Stimulated activated CD4-positive, alpha-beta T cell treated with anti-CD3 and anti-CD28 coated beads, Interleukin-15, amount 100 ng/mL, for 24 hours (primary cell): ENCODE data around the gene CAMKK1.

Experiments
- DNase-seq: peaks from one replicate; pipeline ENCODE4 v3.0.0-alpha.2; 2020

Gene CAMKK1

GRCh38 chr17:3895354-3895753, 2.5 kb upstream of the CAMKK1 start:
- no peak for DNase-seq

DNA sequence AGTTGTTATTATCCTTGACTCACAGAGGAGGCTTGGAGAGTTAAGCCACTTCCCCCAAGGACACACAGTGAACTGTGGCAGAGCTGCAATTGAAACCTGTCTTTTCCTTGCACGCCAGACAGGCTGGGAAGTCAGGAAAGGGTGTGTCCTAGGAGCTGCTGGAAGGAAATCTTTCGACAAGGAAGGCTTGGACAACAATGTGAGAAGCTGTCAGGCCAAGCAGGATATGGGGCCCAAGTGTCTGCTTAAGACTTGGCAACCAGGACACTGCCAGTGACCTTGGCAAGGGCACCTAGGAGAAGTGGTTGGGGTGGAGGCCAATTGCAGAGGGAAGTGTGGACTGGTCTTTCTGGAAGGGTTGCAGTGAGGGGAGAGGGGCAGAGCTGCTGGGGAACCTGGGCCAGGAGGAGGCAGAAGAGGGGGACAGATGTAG, 2.1 kb upstream of the CAMKK1 start:
- DNase-seq: no peak

GRCh38 chr17:3894188-3894587, 1.3 kb upstream of the CAMKK1 start:
- no peak for DNase-seq

DNA sequence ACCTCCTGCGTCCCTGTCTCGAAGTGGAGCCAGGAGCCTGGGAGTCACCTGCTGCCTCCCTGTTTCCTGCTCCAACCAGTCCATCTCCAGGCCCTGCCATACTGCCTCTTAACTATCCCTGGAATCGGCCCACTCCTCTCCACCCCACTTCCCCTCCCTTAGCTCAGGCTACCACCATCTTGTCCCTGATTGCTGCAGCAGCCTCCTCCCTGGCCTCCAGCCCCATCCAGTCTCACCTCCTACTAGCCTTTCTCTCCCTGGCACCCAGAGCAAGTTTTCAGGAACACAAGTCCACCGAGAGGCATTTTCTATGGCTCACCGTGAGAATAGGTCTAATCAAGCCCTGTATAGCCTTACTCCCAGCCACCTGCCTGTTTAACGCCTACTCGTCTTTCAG, 865 bp upstream of the CAMKK1 start:
- DNase-seq: no peak

DNA sequence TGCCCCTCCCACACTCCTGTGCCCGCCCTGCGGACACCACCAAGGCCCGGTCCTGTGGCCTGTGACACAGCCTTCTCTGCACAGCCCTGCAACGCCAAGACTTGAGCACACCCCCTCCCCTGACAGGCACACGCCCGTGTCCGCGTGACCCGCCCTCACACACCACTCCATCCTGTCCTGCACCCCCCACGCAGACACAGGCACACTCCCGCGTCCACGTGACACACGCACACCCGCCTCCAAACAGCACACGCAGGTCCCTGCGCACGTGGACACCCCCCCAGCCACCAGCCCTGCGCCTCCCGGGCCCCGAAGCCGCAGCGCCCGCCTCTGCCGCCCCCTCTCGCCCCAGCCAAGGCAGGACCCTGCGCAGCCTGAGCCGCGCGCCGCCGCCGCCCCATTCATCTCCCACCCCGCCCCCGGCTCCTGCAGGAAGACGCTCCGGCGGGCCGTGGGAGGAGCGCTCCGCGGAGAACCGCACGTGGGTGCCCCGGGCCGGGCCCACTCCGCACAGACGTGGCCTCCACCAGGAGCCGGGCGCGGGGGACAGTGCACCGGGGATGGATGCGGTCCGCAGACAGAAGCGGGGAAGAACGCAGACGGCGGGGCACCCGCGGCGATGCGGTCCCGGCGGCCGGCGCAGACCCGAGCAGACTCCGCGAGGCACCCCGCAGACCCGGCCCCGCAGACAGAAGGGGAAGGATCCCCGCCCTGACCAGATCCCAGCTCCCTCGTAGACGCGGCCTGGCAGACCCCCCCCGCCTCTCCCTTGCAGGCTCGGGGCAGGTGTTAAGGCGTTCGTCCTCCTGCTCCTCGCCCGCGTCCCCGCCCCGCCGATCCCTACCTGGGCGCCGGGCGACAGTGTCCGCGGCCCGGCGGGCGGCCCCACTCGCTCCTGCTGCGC, 506 bp downstream of the CAMKK1 start:
- DNase-seq: peak; percentile 75

- DNase-seq: no peak
These were observed 1.2 kb downstream of the CAMKK1 start for GRCh38 chr17:3891626-3892094.

- DNase-seq: no peak
These were observed 2.0 kb downstream of the CAMKK1 start for GRCh38 chr17:3890878-3891219.

DNA sequence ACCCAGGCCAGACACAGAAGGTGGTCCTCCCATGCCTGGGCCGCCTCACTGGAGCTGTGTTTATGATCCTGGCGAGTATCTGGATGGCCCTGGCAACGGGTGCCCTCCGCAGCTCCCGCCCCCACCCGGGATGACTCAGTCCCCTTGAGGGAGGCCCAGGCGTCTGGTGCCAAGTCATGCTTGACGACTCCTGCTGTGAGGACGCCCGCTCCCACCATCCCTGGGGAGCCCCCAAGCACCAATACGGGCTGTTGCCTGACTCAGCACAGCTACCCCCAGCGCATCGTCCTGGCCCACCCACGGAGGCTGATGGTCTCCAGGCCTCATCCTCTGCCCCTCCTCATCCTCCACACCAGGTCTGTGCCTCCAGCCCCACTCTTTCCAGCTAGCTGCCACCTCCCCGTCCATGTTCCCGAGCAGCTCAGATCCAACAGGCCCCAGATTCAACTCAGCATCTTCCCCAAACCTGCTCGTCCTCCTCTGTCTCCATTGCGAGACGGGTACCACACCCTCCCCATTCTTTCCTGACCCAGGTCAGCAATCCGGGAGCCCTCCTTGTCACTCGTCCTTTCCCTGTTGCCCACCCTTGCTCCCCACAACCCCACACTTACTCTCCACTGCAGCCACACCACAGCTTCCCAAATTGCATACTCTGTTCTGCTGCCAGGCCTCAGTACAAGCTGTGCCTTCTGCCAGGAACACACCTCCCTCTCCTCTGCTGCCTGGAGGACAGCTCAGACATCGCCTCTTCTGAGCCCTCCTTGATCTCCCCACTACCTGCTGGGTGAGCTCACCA, 2.6 kb downstream of the CAMKK1 start:
- peak; percentile 50 for DNase-seq

DNA sequence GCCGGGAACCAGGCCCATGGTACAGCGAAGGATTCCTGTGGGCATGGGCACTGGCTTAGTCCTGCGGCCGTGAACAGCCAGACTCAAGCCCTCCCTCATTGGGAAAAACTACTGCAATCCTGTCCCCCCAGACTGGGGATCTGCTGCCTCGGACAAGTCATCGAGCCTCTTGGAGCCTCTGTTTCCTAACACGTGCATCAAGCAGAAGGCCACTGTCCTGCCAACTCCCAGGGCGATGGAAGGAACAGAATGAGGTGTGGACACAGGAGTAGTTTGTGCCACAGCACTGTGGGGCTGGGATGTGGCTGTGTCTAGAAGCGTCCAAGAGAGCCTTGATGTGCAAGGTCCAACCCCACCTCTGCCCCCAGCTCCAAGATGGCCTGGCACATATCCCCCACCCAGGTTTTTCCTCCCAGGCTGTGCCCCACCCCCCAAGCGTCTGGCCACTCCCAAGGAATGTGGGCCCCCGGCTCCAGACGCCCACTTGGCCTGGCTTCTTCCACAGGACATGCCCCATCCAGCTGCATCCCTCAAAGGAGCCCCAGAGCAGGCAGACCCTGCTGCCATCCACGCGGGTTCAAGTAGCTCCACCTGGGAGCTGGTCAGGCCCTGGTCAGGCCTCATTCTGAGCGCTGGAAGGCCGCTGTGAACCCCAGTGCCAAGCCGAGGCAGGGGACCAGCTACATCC, 3.4 kb downstream of the CAMKK1 start:
- DNase-seq: no peak

DNA sequence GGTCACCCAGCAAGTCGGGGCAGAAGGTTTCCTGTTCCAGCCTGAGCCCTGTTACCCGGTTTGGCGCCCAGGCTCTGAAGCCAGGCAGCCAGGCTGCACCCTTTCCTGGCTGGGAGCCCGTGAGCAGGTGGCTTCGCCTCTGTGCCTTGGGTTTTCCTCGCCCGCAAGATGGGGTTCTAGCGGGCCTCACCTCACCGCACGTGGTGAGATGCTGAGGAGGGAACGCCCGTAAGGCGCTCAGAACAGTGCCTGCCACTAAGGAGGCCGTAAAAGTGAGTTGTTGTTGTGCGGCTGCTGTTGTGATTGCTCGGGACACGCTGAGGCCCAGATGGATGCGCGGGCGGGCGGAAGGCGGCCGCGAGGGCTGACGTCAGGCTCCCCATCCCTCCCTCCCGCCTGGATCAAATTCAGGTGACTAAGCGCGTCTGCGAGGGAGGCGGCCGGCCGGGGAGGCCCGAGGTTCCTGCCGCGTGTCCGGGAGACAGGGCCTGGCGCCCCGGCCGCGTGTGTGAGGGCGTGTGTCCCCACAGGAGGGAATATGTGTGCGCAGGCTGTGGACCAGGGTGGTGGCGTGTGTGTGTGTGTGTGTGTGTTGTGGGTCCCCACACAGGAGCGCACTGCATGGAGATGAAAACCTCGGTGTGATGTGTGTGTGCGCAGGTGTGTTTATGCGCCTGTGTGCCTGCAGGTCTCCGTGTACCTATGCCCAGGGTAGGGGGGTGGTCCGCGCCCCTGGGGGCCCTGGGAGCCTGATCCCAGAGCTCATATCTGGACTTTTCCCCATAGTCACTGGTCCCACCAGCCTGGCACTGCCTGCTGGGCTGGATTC, 4.3 kb downstream of the CAMKK1 start:
- DNase-seq: no peak

GRCh38 chr17:3887804-3888203, 5.0 kb downstream of the CAMKK1 start:
- no peak for DNase-seq

- no peak for DNase-seq
These were observed 5.5 kb downstream of the CAMKK1 start for GRCh38 chr17:3887394-3887793.

- no peak for DNase-seq
These were observed 6.1 kb downstream of the CAMKK1 start for GRCh38 chr17:3886776-3887175.

DNA sequence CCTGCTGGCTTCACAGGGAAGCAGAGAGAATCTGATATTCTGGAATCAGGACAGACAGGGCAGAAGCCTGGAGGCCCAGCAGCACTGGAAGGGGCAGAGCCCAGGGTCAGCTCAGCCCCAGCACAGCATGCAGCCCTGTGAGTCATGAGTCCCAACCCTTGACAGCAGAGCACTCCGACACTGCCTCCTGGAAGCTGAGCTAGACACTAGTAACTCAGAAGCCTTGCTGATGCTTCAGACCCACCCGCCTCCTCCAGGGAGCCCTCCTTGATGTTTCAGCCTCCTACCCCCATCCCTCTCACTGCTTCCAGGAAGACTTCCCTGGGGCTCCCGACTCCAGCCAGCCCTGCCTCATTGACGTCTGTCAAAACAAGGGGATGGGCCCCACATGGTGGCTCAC, 6.9 kb downstream of the CAMKK1 start:
- DNase-seq: no peak

DNA sequence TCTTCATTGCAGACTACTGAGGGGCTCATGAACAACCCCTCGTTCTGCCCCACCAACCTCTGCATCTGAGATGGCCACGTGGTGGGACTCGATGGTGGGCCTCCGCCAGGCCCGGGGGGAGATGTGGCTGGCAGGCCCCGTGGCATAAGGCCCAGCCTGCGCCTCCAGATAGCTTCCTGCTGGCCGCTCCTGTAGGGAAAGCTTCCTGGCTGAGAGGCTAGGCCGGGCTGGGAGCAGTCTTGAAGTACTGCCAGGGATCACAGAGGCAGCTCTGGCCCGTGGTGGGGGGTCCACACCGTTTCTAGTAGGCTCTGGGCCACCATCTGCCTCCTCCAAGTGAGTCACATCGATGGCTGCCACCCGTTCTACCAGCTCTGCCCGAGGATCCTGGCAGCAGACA, 7.6 kb downstream of the CAMKK1 start:
- DNase-seq: no peak

DNA sequence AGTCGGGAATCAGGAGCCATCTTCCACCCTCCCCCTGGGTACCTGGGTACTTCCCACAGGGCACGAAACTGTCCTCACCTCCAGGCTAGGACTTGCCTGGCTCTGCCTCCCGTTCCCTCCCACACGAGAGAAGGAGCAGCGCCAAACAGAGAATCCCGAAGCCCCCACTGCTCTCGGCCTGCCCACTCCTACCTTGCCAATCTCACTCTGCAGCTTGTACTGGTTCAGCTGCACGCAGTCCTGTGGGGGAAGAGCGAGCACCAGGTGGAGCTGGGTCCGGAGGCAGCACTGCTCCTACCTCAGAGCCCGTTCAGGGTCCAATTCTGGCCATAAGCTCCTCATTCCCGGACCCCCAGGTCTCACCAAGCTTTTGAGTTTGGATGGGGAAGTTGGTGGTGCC, 8.7 kb downstream of the CAMKK1 start:
- no peak for DNase-seq

- DNase-seq: no peak
These were observed 10.6 kb downstream of the CAMKK1 start for GRCh38 chr17:3882276-3882675.

DNA sequence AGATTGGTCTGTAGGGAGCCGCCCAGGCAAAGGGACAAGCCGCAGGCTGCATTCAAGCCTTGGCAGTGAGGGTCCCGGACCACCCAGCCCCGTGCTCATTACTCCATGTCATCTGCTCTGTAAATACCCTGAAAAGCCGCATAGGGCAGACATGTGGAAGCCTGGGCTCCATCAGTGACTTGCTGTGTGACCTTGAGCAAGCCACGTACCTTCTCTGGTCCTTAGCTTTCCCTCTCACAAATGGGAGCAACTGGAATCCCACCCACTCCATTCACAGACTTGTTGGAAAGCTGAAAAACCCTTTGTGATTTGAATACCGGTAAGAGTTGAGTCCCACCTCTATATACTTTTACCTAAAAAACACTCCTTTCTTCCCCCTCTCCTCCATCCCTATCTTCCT, 11.9 kb downstream of the CAMKK1 start:
- no peak for DNase-seq

DNA sequence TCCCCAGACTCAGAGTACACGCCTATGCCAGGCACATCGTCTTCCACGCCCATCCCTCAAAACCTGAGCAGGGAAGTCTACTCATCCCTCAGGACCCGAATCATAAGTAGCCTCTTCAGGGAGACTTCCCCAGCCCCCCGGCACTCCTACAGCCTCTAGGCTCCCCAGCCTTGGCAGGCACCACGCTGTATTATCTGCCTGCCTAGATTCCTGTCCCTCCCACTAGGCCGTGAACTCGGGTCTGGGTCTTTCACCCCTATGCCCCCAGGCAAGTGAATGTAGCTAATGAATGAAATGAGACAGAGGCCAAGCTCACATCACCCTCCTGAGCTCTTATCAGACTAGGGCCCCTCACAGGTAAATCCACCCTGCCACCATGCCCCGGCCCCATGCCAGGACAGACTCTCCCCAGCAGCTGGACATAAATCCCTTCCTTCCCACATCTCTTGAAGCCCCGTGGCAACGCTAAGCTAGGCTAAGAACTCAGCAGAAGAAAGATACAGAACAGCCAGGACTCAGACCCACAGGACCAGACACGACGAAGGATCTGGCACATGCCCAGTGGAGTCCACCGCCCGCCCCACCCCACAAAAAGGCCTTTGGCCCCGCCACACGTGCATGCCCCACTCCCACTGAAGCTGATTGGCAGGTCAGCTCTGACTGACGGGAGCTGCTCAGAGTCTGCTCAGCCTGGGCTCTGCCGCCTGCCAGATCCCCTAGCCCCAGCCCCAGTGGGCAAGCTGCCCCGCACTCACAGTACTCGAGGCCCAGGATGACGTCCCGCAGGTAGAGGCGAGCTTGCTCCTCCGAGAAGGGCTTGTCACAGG, 13.0 kb downstream of the CAMKK1 start:
- DNase-seq: no peak

DNA sequence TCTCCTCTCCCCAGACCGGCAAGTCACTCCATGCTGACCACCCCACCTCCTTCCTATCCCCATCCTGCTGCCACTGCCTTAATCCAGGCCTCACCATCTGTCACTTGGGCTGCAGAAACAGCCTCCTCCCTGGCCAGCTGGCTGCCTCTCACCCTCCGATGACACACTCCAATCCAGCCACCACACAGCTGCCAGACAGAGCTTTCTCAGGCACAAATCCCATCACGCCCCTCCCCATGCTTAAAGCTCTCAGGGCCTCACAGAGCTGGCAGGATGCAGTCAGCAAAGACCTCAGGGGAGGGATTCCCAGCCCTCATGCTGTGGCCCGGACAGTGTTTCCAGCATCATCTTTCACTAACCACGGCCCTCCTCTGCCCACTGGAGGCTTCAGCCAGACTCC, 13.7 kb downstream of the CAMKK1 start:
- no peak for DNase-seq

DNA sequence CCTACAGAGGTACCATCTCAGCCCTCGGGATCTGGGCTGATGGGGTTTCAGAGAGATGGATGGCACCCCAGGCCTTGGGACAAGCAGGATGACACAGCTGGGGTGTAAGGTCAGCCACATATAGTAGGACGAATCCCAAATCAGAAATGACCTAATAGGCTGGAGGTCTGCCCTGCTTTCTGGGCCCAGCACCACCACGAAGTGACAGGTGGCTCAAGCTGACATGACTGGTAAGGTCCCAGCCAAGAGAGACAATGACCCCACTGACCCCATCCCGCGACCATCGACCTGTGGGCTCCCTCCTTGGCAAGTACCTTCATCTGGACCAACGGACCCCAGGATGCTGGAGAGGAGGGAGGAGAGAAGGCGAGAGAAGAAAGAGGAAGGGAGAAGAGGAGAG, 15.6 kb downstream of the CAMKK1 start:
- DNase-seq: no peak

DNA sequence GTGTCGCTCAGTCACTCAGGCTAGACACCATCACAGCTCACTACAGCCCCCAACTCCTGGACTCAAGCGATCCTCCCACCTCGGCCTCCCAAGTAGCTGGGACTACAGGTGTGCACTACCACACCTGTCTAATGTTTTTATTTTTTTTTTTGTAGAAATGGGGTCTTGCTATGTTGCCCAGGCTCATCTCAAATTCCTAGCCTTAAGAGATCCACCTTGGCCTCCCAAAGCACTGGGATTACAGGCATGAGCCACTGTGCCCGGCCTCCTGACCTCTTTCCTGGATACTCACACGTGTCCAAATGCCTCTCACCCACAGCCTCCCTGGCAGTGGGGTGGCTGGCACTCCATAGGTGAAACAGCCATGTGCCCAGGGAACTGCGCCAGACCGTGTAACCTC, 17.5 kb downstream of the CAMKK1 start:
- DNase-seq: no peak
